Measurements from ENCODE around the gene BPIFB4.
"Not testable (repeated sequence)": the region's sequence is repeated elsewhere in the genome, so short reads cannot be mapped to it uniquely, and the experiment has no call there.

BPIFB4 gene

DNA sequence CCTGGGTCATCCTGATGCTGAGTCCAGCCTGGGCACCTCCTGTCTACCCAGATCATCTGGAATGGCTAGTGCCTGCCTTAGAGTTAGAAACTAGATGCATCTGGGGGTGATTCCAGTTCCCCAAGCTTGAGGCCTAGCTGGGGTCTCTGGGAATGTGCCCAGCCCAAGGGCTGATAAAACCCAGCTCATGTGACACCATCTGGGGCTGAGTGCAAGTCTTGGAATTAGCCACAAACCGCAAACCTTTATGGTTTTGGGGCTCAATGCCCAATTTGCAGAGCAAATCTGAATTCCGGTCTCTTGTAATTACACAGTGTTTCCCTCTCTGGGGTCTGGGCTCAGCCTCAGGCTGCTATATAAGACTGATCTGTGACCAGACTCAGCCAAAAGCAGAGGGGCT is at the start of gene BPIFB4:
TSS of gene BPIFB4 (plus strand) at position 385 of the 400 bp plus-strand sequence. CDS start 1,884 bp downstream, outside the sequence.
- H3K36me3 ChIP-seq (replicated peaks) = no peaks in the 10 kb centered on the region
- H3K27me3 ChIP-seq (ENCODE audit: low read depth) = no peaks in the 10 kb centered on the region; the same call in 1 of the 2 replicates
- H3K4me3 ChIP-seq = no peak within 1 kb of the TSS
- no peaks in the 10 kb centered on the region for H3K9me3 ChIP-seq
- no peaks in the 10 kb centered on the region for H3K4me1 ChIP-seq
- no peak for DNase-seq (ENCODE audit: low spot score in 2 of 2)
- in situ Hi-C loops (cut with MboI; ENCODE audit: low sequenced_read_pairs) = no loop called here

DNA sequence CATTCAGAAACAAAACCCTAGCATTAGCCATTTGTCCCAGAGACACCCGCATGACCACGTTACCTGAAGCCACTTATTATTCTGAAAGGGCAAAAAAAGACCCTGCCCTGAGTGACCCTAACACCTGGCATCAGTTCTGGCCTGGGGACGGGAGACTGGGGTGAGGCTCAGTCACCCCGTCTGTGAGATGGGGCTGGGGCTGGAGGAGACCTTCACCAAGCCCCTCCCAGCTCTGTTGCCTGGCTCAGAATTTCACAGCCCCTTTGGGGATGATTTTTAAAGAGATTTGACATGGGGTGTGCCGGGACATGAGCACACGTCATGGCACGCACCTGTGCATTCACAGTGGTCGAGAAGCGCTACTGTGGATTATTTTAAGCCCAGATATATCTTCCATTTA is 49.4 kb upstream of the BPIFB4 start:
- no peak for DNase-seq (ENCODE audit: low spot score in 2 of 2)
- Histone ChIP-seq H3K27me3 (ENCODE audit: low read depth) (no peaks in the 10 kb centered on the region), H3K9me3 (no peaks in the 10 kb centered on the region), H3K4me1 (no peaks in the 10 kb centered on the region), H3K4me3 (no peak overlapping the region), H3K36me3 (replicated peaks) (no peaks in the 10 kb centered on the region)
- in situ Hi-C loops (cut with MboI; ENCODE audit: low sequenced_read_pairs) = no loop called here

- Histone ChIP-seq H3K4me1 (no peaks in the 10 kb centered on the region), H3K4me3 (no peak overlapping the region), H3K27me3 (ENCODE audit: low read depth) (no peaks in the 10 kb centered on the region), H3K36me3 (replicated peaks) (no peaks in the 10 kb centered on the region), H3K9me3 (no peaks in the 10 kb centered on the region)
- in situ Hi-C loops (cut with MboI; ENCODE audit: low sequenced_read_pairs) = no loop called here
- no peak for DNase-seq (ENCODE audit: low spot score in 2 of 2)
Observed at GRCh38 chr20:33030569-33030968, 48.9 kb upstream of the BPIFB4 start.

GRCh38 chr20:33031531-33031930 is 47.9 kb upstream of the BPIFB4 start, which contains the start of gene BPIFB6:
Gene BPIFB6, plus strand, starts transcription at chr20:33031648. Its CDS starts 0 bp downstream, at chr20:33031648.
- in situ Hi-C loops (cut with MboI; ENCODE audit: low sequenced_read_pairs) = no loop called here
- H3K27me3 ChIP-seq (ENCODE audit: low read depth) = no peaks in the 10 kb centered on the region

DNA sequence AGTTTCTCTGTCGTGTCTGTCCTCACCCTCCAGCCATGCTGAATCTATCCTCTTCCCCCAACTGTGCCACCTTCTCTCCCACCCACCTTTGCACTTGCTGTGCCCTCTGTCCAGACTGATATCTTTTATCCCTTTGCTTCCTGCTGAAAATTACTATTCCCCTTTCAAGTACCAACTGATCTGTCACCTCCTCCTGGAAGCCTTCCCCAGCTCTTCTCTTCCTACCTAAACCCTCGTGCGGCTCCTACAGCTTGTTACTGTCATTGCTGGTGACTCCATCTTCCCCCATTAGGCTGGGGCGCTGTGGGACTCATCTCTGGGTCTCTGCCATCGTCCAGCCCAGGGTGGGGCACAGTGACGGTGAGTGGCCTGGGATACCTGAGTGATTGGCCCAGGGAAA is 46.9 kb upstream of the BPIFB4 start:
- no peak for DNase-seq (ENCODE audit: low spot score in 2 of 2)
- Histone ChIP-seq H3K9me3 (no peaks in the 10 kb centered on the region), H3K36me3 (replicated peaks) (no peaks in the 10 kb centered on the region), H3K4me3 (no peak overlapping the region), H3K4me1 (no peaks in the 10 kb centered on the region), H3K27me3 (ENCODE audit: low read depth) (no peaks in the 10 kb centered on the region)
- in situ Hi-C loops (cut with MboI; ENCODE audit: low sequenced_read_pairs) = no loop called here

More at GRCh38 chr20:33031531-33031930, 47.9 kb upstream of the BPIFB4 start, which contains the start of gene BPIFB6:
- Histone ChIP-seq H3K9me3 (no peaks in the 10 kb centered on the region), H3K36me3 (replicated peaks) (no peaks in the 10 kb centered on the region), H3K4me3 (no peak within 1 kb of the TSS), H3K4me1 (no peaks in the 10 kb centered on the region)
- no peak for DNase-seq (ENCODE audit: low spot score in 2 of 2)

- DNase-seq (ENCODE audit: low spot score in 2 of 2) = no peak
- no peaks in the 10 kb centered on the region for H3K36me3 ChIP-seq (replicated peaks)
- H3K4me1 ChIP-seq = no peaks in the 10 kb centered on the region
- H3K4me3 ChIP-seq = no peak overlapping the region
- in situ Hi-C loops (cut with MboI; ENCODE audit: low sequenced_read_pairs) = no loop called here
- H3K9me3 ChIP-seq = no peaks in the 10 kb centered on the region
- no peaks in the 10 kb centered on the region for H3K27me3 ChIP-seq (ENCODE audit: low read depth)
Observed at GRCh38 chr20:33033381-33033780, 46.1 kb upstream of the BPIFB4 start.

GRCh38 chr20:33034115-33034514 is 45.3 kb upstream of the BPIFB4 start:
- Histone ChIP-seq H3K27me3 (ENCODE audit: low read depth) (no peaks in the 10 kb centered on the region), H3K4me3 (no peak overlapping the region)
- in situ Hi-C loops (cut with MboI; ENCODE audit: low sequenced_read_pairs) = no loop called here

GRCh38 chr20:33034901-33035492 is 44.4 kb upstream of the BPIFB4 start:
- no peak for DNase-seq (ENCODE audit: low spot score in 2 of 2)
- in situ Hi-C loops (cut with MboI; ENCODE audit: low sequenced_read_pairs) = no loop called here
- H3K36me3 ChIP-seq (replicated peaks) = no peaks in the 10 kb centered on the region
- no peaks in the 10 kb centered on the region for H3K9me3 ChIP-seq
- H3K4me1 ChIP-seq = no peaks in the 10 kb centered on the region
- H3K27me3 ChIP-seq (ENCODE audit: low read depth) = no peaks in the 10 kb centered on the region
- H3K4me3 ChIP-seq = no peak overlapping the region

More at GRCh38 chr20:33034115-33034514, 45.3 kb upstream of the BPIFB4 start:
- DNase-seq (ENCODE audit: low spot score in 2 of 2) = no peak
- Histone ChIP-seq H3K9me3 (no peaks in the 10 kb centered on the region), H3K36me3 (replicated peaks) (no peaks in the 10 kb centered on the region), H3K4me1 (no peaks in the 10 kb centered on the region)

DNA sequence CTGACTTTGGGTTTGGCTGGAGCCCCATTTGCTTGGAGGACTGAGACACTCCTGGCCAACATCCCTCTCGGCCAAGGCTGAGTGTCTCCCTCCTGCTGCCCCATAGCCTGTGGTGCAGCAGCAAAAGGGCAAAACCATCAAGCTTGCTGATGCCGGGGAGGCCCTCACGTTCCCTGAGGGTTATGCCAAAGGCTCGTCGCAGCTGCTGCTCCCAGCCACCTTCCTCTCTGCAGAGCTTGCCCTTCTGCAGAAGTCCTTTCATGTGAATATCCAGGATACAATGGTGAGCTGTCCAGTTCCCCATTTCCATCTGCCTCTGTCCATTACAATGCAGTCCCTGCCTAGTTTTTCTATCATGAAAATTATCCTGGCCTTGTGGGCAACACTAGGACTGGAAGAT is 42.0 kb upstream of the BPIFB4 start:
- DNase-seq (ENCODE audit: low spot score in 2 of 2) = no peak
- Histone ChIP-seq H3K4me3 (no peak overlapping the region), H3K36me3 (replicated peaks) (no peaks in the 10 kb centered on the region), H3K4me1 (no peaks in the 10 kb centered on the region), H3K27me3 (ENCODE audit: low read depth) (no peaks in the 10 kb centered on the region), H3K9me3 (no peaks in the 10 kb centered on the region)
- in situ Hi-C loops (cut with MboI; ENCODE audit: low sequenced_read_pairs) = no loop called here

- Histone ChIP-seq H3K27me3 (ENCODE audit: low read depth) (no peaks in the 10 kb centered on the region), H3K9me3 (no peaks in the 10 kb centered on the region), H3K4me1 (no peaks in the 10 kb centered on the region), H3K36me3 (replicated peaks) (no peaks in the 10 kb centered on the region), H3K4me3 (no peak overlapping the region)
- in situ Hi-C loops (cut with MboI; ENCODE audit: low sequenced_read_pairs) = no loop called here
- DNase-seq (ENCODE audit: low spot score in 2 of 2) = no peak
Observed at GRCh38 chr20:33038243-33038642, 41.2 kb upstream of the BPIFB4 start.

DNA sequence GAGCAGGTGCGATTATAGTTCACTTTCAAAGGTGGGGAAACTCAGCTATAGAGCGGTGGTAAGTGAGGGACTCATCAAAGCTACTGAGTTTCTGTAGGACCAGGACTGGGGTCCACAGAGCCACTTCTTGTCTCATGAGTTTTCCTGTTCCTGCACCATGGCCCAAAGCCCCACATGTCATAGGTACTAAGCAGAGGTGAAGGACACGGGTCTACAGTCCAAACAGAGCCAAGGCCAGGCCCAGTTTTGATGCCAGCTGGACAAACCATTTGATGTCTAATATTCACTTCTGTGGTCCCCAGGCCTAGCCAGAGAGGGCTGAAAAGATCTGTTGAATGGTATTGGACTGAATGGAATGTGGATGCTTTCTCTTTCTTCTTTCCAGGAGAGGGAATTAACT is 37.0 kb upstream of the BPIFB4 start:
- no peak overlapping the region for H3K4me3 ChIP-seq
- no peaks in the 10 kb centered on the region for H3K4me1 ChIP-seq
- no peaks in the 10 kb centered on the region; the same call in 1 of the 2 replicates for H3K9me3 ChIP-seq
- no peaks in the 10 kb centered on the region for H3K27me3 ChIP-seq (ENCODE audit: low read depth)
- DNase-seq (ENCODE audit: low spot score in 2 of 2) = no peak
- no peaks in the 10 kb centered on the region for H3K36me3 ChIP-seq (replicated peaks)
- in situ Hi-C loops (cut with MboI; ENCODE audit: low sequenced_read_pairs) = loop anchor here (10.0 kb wide), 1 partner anchor 58 kb away; no protein-coding TSS in a partner anchor

DNA sequence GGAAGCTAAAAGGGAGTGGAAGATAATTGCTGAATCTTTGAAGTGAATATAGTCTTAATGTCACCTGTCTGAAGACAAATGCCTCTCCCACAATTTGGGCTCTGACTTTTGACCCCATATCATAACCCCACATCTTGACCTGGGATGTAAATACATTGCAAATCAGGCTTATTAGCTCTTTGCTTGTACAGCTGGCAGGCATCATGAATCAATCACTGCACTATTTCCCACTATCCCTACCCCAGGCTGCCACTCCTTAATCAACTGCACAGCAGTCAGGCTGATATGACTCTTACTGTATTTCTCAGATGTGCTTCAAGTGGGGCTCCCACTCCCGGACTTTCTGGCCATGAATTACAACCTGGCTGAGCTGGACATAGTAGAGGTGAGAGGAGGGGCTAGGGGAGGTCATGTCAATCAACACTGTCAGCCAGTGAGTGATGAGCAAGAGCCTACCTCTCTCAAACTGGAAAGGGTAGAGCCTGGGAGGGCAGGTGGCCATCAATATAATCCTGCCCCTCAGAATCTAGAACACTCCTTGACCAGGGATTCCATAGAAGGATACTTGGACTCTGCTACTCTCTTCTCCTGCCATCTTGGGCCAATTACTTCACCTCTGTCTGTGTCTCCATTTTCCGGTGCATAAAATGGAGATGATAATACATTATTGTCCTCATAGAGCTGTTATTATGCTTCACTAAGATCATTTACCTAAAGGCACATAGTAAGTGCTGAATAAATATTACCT is 36.3 kb upstream of the BPIFB4 start:
- no peak overlapping the region for H3K4me3 ChIP-seq
- H3K9me3 ChIP-seq = no peaks in the 10 kb centered on the region; the same call in 1 of the 2 replicates
- no peaks in the 10 kb centered on the region for H3K4me1 ChIP-seq
- H3K27me3 ChIP-seq (ENCODE audit: low read depth) = no peaks in the 10 kb centered on the region
- no peaks in the 10 kb centered on the region for H3K36me3 ChIP-seq (replicated peaks)
- in situ Hi-C loops (cut with MboI; ENCODE audit: low sequenced_read_pairs) = loop anchor here (10.0 kb wide), 1 partner anchor 58 kb away; no protein-coding TSS in a partner anchor
- DNase-seq (ENCODE audit: low spot score in 2 of 2) = no peak

- in situ Hi-C loops (cut with MboI; ENCODE audit: low sequenced_read_pairs) = loop anchor here (10.0 kb wide), 1 partner anchor 59 kb away; no protein-coding TSS in a partner anchor
- Histone ChIP-seq H3K9me3 (no peaks in the 10 kb centered on the region; the same call in 1 of the 2 replicates), H3K27me3 (ENCODE audit: low read depth) (no peaks in the 10 kb centered on the region), H3K4me3 (no peak overlapping the region), H3K4me1 (no peaks in the 10 kb centered on the region), H3K36me3 (replicated peaks) (no peaks in the 10 kb centered on the region)
- DNase-seq (ENCODE audit: low spot score in 2 of 2) = no peak
Observed at GRCh38 chr20:33043731-33044181, 35.7 kb upstream of the BPIFB4 start.

DNA sequence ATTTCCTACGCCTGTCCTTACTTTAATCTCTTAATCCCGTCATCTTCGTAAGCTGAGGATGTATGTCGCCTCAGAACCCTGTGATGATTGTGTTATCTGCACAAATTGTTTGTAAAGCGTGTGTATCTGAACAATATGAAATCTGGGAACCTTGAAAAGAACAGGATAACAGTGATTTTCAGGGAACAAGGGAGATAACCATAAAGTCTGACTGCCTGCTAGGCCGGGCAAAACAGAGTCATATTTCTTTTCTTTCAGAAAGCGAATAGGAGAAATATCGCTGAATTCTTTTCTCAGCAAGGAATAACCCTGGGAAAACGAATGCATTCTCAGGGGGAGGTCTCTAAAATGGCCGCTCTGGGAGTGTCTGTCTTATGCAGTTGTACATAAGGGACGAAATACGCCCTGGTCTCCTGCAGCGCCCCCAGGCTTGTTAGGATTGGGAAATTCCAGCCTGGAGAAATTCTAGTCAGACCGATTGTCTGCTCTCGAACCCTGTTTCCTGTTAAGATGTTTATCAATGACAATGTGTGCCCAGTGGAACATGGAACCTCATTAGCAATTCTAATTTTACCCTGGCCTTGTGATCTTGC is 34.2 kb upstream of the BPIFB4 start:
- not testable (repeated sequence) for H3K36me3 ChIP-seq (replicated peaks); H3K4me3 ChIP-seq; H3K27me3 ChIP-seq (ENCODE audit: low read depth); H3K9me3 ChIP-seq; H3K4me1 ChIP-seq
- peak in 1 of 2 experiments; percentile 15 for DNase-seq (ENCODE audit: low spot score in 2 of 2)
- in situ Hi-C loops (cut with MboI; ENCODE audit: low sequenced_read_pairs) = loop anchor here (10.0 kb wide), 1 partner anchor 60 kb away; no protein-coding TSS in a partner anchor
